SJCRH30 (cell line): ENCODE results near the gene WDFY4. TPM values are rescaled to one million over a fixed set of nuclear protein-coding genes. Genes with fewer than 3 reads are reported as not detected.

Experiments used
- DNase-seq, 2 experiments: peaks; one replicate each; pipeline ENCODE4 v3.0.0-alpha.2; 2015 to 2020
- H3K27ac ChIP-seq: fragments of 250-450 bp; sonication (Bioruptor Pico); 2 replicates; pipeline ENCODE4 v1.5.1; 2020; ENCODE audit warnings: mild to moderate bottlenecking, moderate library complexity
- H3K27me3 ChIP-seq: fragments of 250-450 bp; sonication (Bioruptor Pico); 2 replicates; pipeline ENCODE4 v1.5.1; 2020; ENCODE audit warnings: mild to moderate bottlenecking, moderate library complexity
- H3K36me3 ChIP-seq: fragments of 250-450 bp; sonication (Bioruptor Pico); 2 replicates; pipeline ENCODE4 v1.5.1; 2020; ENCODE audit warnings: mild to moderate bottlenecking, moderate library complexity
- H3K4me1 ChIP-seq: fragments of 250-450 bp; sonication (Bioruptor Pico); 2 replicates; pipeline ENCODE4 v1.5.1; 2020; ENCODE audit warnings: mild to moderate bottlenecking, moderate library complexity
- H3K4me3 ChIP-seq: fragments of 250-450 bp; sonication (Bioruptor Pico); 2 replicates; pipeline ENCODE4 v1.5.1; 2020; ENCODE audit warnings: mild to moderate bottlenecking, moderate library complexity
- H3K9me3 ChIP-seq: fragments of 250-450 bp; sonication (Bioruptor Pico); replicated peaks from 2 replicates; pipeline ENCODE4 v1.5.1; 2020; ENCODE audit warnings: mild to moderate bottlenecking, moderate library complexity
- total RNA-seq: library from RNA; depleted of rRNA; stranded (reverse); fragments of >200 nt; shearing (Covaris generic); gene quantifications from 2 replicates; pipeline ENCODE4 v1.2.3, GENCODE V29; 2014

Gene WDFY4
- total RNA-seq, 1 experiment from 2014 or later = not detected

- no peaks in the 10 kb centered on the region for H3K9me3 ChIP-seq
These were observed 22.8 kb downstream of the WDFY4 start for GRCh38 chr10:48707472-48707871.

GRCh38 chr10:48708144-48708543, 23.5 kb downstream of the WDFY4 start:
- H3K27ac ChIP-seq = no peak overlapping the region
- no peaks in the 10 kb centered on the region for H3K27me3 ChIP-seq
- H3K9me3 ChIP-seq = no peaks in the 10 kb centered on the region
- no peaks in the 10 kb centered on the region for H3K36me3 ChIP-seq
- DNase-seq = peak in 1 of 2 experiments; percentile 5
- no peaks in the 10 kb centered on the region for H3K4me1 ChIP-seq
- no peak overlapping the region for H3K4me3 ChIP-seq

More at GRCh38 chr10:48707472-48707871, 22.8 kb downstream of the WDFY4 start:
- Histone ChIP-seq H3K36me3 (no peaks in the 10 kb centered on the region), H3K27ac (no peak overlapping the region), H3K27me3 (no peaks in the 10 kb centered on the region), H3K4me1 (no peaks in the 10 kb centered on the region), H3K4me3 (no peak overlapping the region)
- DNase-seq = no peak

GRCh38 chr10:48710647-48711275, 26.1 kb downstream of the WDFY4 start:
- Histone ChIP-seq H3K27ac (no peak overlapping the region), H3K4me3 (no peak overlapping the region), H3K36me3 (no peaks in the 10 kb centered on the region), H3K27me3 (no peaks in the 10 kb centered on the region), H3K9me3 (no peaks in the 10 kb centered on the region), H3K4me1 (no peaks in the 10 kb centered on the region)
- no peak for DNase-seq

- Histone ChIP-seq H3K4me3 (no peak overlapping the region), H3K36me3 (no peaks in the 10 kb centered on the region), H3K4me1 (no peaks in the 10 kb centered on the region), H3K9me3 (no peaks in the 10 kb centered on the region), H3K27ac (no peak overlapping the region), H3K27me3 (no peaks in the 10 kb centered on the region)
- no peak for DNase-seq
These were observed 27.2 kb downstream of the WDFY4 start for GRCh38 chr10:48711830-48712229.

- H3K4me1 ChIP-seq = no peaks in the 10 kb centered on the region
- no peak overlapping the region for H3K4me3 ChIP-seq
- no peak for DNase-seq
- H3K27me3 ChIP-seq = no peaks in the 10 kb centered on the region
- no peaks in the 10 kb centered on the region for H3K9me3 ChIP-seq
- no peak overlapping the region for H3K27ac ChIP-seq
- H3K36me3 ChIP-seq = no peaks in the 10 kb centered on the region
These were observed 29.4 kb downstream of the WDFY4 start for GRCh38 chr10:48714088-48714487.

- DNase-seq = no peak
- H3K27ac ChIP-seq = no peak overlapping the region
- no peaks in the 10 kb centered on the region for H3K4me1 ChIP-seq
- H3K4me3 ChIP-seq = no peak overlapping the region
- H3K27me3 ChIP-seq = no peaks in the 10 kb centered on the region
- H3K9me3 ChIP-seq = no peaks in the 10 kb centered on the region
- no peaks in the 10 kb centered on the region for H3K36me3 ChIP-seq
These were observed 31.7 kb downstream of the WDFY4 start for GRCh38 chr10:48716416-48716815.

GRCh38 chr10:48720611-48721010, 35.9 kb downstream of the WDFY4 start:
- Histone ChIP-seq H3K27ac (no peak overlapping the region), H3K4me3 (no peak overlapping the region), H3K27me3 (no peaks in the 10 kb centered on the region), H3K4me1 (no peaks in the 10 kb centered on the region), H3K9me3 (no peaks in the 10 kb centered on the region), H3K36me3 (no peaks in the 10 kb centered on the region)
- no peak for DNase-seq

GRCh38 chr10:48722153-48723145, 37.8 kb downstream of the WDFY4 start:
- no peak for DNase-seq
- no peak overlapping the region for H3K27ac ChIP-seq
- H3K36me3 ChIP-seq = no peaks in the 10 kb centered on the region
- H3K27me3 ChIP-seq = no peaks in the 10 kb centered on the region
- no peaks in the 10 kb centered on the region for H3K9me3 ChIP-seq
- no peak overlapping the region for H3K4me3 ChIP-seq
- H3K4me1 ChIP-seq = no peaks in the 10 kb centered on the region

GRCh38 chr10:48724127-48724526, 39.5 kb downstream of the WDFY4 start:
- H3K9me3 ChIP-seq = no peaks in the 10 kb centered on the region
- no peaks in the 10 kb centered on the region for H3K4me1 ChIP-seq
- H3K4me3 ChIP-seq = no peak overlapping the region
- H3K36me3 ChIP-seq = no peaks in the 10 kb centered on the region
- no peaks in the 10 kb centered on the region for H3K27me3 ChIP-seq
- DNase-seq = no peak
- H3K27ac ChIP-seq = no peak overlapping the region

GRCh38 chr10:48725708-48726107, 41.0 kb downstream of the WDFY4 start:
- Histone ChIP-seq H3K36me3 (no peaks in the 10 kb centered on the region), H3K4me3 (no peak overlapping the region), H3K27me3 (no peaks in the 10 kb centered on the region), H3K9me3 (no peaks in the 10 kb centered on the region), H3K27ac (no peak overlapping the region), H3K4me1 (no peaks in the 10 kb centered on the region)
- DNase-seq = no peak

- no peak overlapping the region for H3K27ac ChIP-seq
These were observed 43.2 kb downstream of the WDFY4 start for GRCh38 chr10:48727866-48728265.

GRCh38 chr10:48729222-48729621, 44.5 kb downstream of the WDFY4 start:
- Histone ChIP-seq H3K4me1 (no peaks in the 10 kb centered on the region), H3K27me3 (no peaks in the 10 kb centered on the region), H3K9me3 (no peaks in the 10 kb centered on the region), H3K27ac (no peak overlapping the region), H3K4me3 (no peak overlapping the region), H3K36me3 (no peaks in the 10 kb centered on the region)
- DNase-seq = no peak

More at GRCh38 chr10:48727866-48728265, 43.2 kb downstream of the WDFY4 start:
- H3K4me3 ChIP-seq = no peak overlapping the region
- DNase-seq = no peak
- no peaks in the 10 kb centered on the region for H3K27me3 ChIP-seq
- H3K9me3 ChIP-seq = no peaks in the 10 kb centered on the region
- no peaks in the 10 kb centered on the region for H3K4me1 ChIP-seq
- no peaks in the 10 kb centered on the region for H3K36me3 ChIP-seq

GRCh38 chr10:48729941-48730457, 45.3 kb downstream of the WDFY4 start:
- Histone ChIP-seq H3K9me3 (no peaks in the 10 kb centered on the region), H3K4me1 (no peaks in the 10 kb centered on the region), H3K27ac (no peak overlapping the region), H3K27me3 (no peaks in the 10 kb centered on the region), H3K36me3 (no peaks in the 10 kb centered on the region), H3K4me3 (no peak overlapping the region)
- DNase-seq = no peak

- no peak for DNase-seq
- Histone ChIP-seq H3K4me3 (no peak overlapping the region), H3K4me1 (no peaks in the 10 kb centered on the region), H3K27me3 (no peaks in the 10 kb centered on the region), H3K27ac (no peak overlapping the region), H3K9me3 (no peaks in the 10 kb centered on the region), H3K36me3 (no peaks in the 10 kb centered on the region)
These were observed 46.5 kb downstream of the WDFY4 start for GRCh38 chr10:48731141-48731540.

GRCh38 chr10:48731654-48732053, 47.0 kb downstream of the WDFY4 start:
- H3K9me3 ChIP-seq = no peaks in the 10 kb centered on the region
- H3K4me3 ChIP-seq = no peak overlapping the region
- no peaks in the 10 kb centered on the region for H3K36me3 ChIP-seq
- H3K27me3 ChIP-seq = no peaks in the 10 kb centered on the region
- no peak for DNase-seq
- H3K4me1 ChIP-seq = no peaks in the 10 kb centered on the region
- H3K27ac ChIP-seq = no peak overlapping the region
